Activated naive CD4-positive, alpha-beta T cell treated with anti-CD3 and anti-CD28 coated beads for 36 hours (primary cell): Measurements from ENCODE around the gene ATP6V1G1. TPM values are rescaled to one million over a fixed set of nuclear protein-coding genes. Genes with fewer than 3 reads are reported as not detected.

Source experiments
- CTCF ChIA-PET: fragments of 350-600 bp; sonication (Branson Sonifier 250); formaldehyde crosslinking; loops from one replicate; lab custom pipeline; 2021; ENCODE audit warnings: antibody characterized with exemption; lab: Charles Lee
- DNase-seq: peaks from one replicate; pipeline ENCODE4 v3.0.0-alpha.2; 2020
- H3K27ac Mint-ChIP-seq: one replicate; pipeline ENCODE4 v1.8.0; 2021; ENCODE audit warnings: mild to moderate bottlenecking, mixed read lengths
- H3K27me3 Mint-ChIP-seq: one replicate; pipeline ENCODE4 v1.8.0; 2021; ENCODE audit warnings: low read depth, mixed read lengths
- H3K36me3 Mint-ChIP-seq: one replicate; pipeline ENCODE4 v1.8.0; 2021; ENCODE audit warnings: low read depth, mixed read lengths
- H3K4me1 Mint-ChIP-seq: one replicate; pipeline ENCODE4 v1.8.0; 2021; ENCODE audit warnings: low read depth, mixed read lengths
- H3K4me3 Mint-ChIP-seq: one replicate; pipeline ENCODE4 v1.8.0; 2021; ENCODE audit warnings: mild to moderate bottlenecking, moderate library complexity, mixed read lengths
- H3K9me3 Mint-ChIP-seq: one replicate; pipeline ENCODE4 v1.8.0; 2021; ENCODE audit warnings: mixed read lengths
- intact Hi-C: fragments of 100-400 bp; cut with micrococcal nuclease; formaldehyde crosslinking; loops from one replicate; pipeline ENCODE4 v1.15.1; 2023
- total RNA-seq, 2 experiments: library from RNA; stranded (reverse); gene quantifications; one replicate each; pipeline ENCODE4 v1.2.3, GENCODE V29; 2021

ATP6V1G1 gene
- total RNA-seq, 2 experiments from 2014 or later = 26.7 to 28.8 TPM

- H3K9me3 Mint-ChIP-seq = no peaks in the 10 kb centered on the region
- peaks cover 60% of the 10 kb centered on the region for H3K4me1 Mint-ChIP-seq
- intact Hi-C loops = no loop called here
- H3K27me3 Mint-ChIP-seq = no peaks in the 10 kb centered on the region
- H3K27ac Mint-ChIP-seq = peak overlapping the region; percentile 89
- H3K36me3 Mint-ChIP-seq = peaks cover 41% of the 10 kb centered on the region
- no peak overlapping the region for H3K4me3 Mint-ChIP-seq
- peak; percentile 23 for DNase-seq
- CTCF ChIA-PET = interaction anchor here (0.8 to 2.0 kb wide), 7 partner anchors 11 to 229 kb away, joined by 3 to 10 read pairs (median 4); partner anchors contain the start of gene AKNA
These were observed 29.3 kb downstream of the ATP6V1G1 start for GRCh38 chr9:114616684-114617520.

DNA sequence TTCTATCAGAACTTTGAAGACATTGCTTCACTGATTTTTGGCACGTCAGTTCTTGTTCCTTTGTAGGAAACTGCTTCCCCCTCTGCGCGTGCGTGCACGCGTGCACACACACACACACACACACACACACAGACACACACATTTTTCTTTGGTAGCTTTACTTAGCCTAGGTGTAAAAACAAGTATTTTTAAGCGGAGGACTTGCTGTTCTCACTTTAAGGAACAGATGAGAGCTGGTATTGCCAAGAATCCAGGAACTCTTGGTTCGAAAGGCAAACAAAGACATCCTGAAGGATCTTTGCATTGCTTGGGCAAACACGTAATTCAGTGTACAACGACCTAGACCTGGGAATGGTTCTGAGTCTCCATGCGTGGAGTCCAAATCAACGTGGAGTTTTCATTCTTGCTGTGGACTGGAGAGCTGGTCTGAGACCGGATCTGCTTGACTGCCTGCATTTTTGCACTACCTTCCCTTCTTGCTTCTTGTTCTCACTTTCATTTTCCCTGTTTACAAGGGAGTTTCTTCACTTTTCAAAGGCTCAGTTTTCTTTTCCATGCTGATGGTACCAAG, 31.7 kb downstream of the ATP6V1G1 start:
- Mint-ChIP-seq H3K4me1 (peaks cover 39% of the 10 kb centered on the region), H3K27me3 (no peaks in the 10 kb centered on the region), H3K9me3 (no peaks in the 10 kb centered on the region), H3K4me3 (peak overlapping the region; percentile 70), H3K27ac (peak overlapping the region; percentile 90), H3K36me3 (peaks cover 44% of the 10 kb centered on the region)
- DNase-seq = no peak
- intact Hi-C loops = no loop called here
- CTCF ChIA-PET = interaction anchor here (1.2 to 3.6 kb wide), 3 partner anchors 26 to 115 kb away, joined by 7 to 12 read pairs (median 9); no protein-coding TSS in a partner anchor

- H3K36me3 Mint-ChIP-seq = peaks cover 40% of the 10 kb centered on the region
- intact Hi-C loops = no loop called here
- peaks cover 24% of the 10 kb centered on the region for H3K4me1 Mint-ChIP-seq
These were observed 34.0 kb downstream of the ATP6V1G1 start for GRCh38 chr9:114621561-114621960.

DNA sequence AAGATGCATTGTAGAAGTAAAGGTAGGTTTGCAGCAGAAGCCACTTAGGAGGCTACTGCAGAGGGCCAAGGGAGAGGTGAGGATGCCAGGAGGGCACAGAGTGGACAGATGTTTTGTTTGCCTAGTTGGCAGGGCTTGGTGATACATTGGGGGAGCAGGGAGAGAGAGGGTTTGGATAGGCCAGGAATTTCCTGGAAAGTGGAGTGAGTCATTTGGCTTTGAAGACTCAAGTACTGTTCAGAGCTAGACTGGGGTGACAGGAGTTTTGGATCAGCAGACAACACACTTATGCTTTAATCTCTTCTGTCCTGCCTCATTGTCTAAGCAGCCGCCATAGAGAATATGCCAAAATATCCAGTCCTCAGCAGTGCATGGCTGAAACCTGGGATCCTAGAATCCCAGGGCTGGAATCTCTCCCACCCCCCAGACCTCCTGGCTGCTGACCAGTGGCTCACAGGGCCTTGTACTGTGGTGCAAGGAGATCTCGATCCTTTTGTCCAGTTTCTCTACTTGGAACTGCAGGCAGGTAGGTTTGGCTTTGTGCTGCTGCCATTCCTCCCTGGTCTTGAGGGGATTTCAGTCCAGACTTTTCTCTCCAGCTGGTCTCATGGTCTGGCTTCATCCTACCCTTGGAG, 34.5 kb downstream of the ATP6V1G1 start:
- CTCF ChIA-PET = interaction anchor here (1.1 kb wide), 1 partner anchor 217 kb away, joined by 4 read pairs; no protein-coding TSS in a partner anchor

More at GRCh38 chr9:114621561-114621960, 34.0 kb downstream of the ATP6V1G1 start:
- Mint-ChIP-seq H3K27me3 (no peaks in the 10 kb centered on the region), H3K9me3 (no peaks in the 10 kb centered on the region), H3K27ac (no peak overlapping the region), H3K4me3 (no peak overlapping the region)
- DNase-seq = no peak
- CTCF ChIA-PET = interaction anchor here (0.5 to 3.6 kb wide), 5 partner anchors 29 to 216 kb away, joined by 3 to 12 read pairs (median 5); no protein-coding TSS in a partner anchor

DNA sequence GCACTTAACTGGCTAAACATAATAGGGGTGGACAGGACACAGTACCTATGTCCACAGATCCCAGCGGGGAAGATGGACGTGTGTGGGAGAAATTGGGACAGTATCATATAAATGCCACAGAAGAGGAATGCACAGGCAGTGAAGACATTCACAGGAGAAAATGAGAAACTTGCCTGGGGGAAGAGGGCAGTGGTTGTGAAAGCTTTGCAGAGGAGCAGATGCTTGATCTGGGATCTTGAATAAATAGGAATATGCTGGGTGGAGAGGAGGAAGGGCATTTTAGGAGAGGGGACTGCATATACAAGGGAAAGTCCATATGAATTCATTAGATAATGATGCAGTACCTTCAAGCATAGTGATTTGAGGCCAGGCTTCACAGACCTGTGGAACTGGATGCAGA, 37.1 kb downstream of the ATP6V1G1 start:
- no peaks in the 10 kb centered on the region for H3K27me3 Mint-ChIP-seq
- H3K4me3 Mint-ChIP-seq = no peak overlapping the region
- H3K4me1 Mint-ChIP-seq = peaks cover 6% of the 10 kb centered on the region
- no peak for DNase-seq
- no peak overlapping the region for H3K27ac Mint-ChIP-seq
- CTCF ChIA-PET = no interaction called here
- intact Hi-C loops = no loop called here
- H3K9me3 Mint-ChIP-seq = no peaks in the 10 kb centered on the region
- peaks cover 27% of the 10 kb centered on the region for H3K36me3 Mint-ChIP-seq

More for the DNA sequence above, 34.5 kb downstream of the ATP6V1G1 start:
- Mint-ChIP-seq H3K4me3 (no peak overlapping the region), H3K9me3 (no peaks in the 10 kb centered on the region), H3K27ac (no peak overlapping the region), H3K36me3 (peaks cover 39% of the 10 kb centered on the region), H3K27me3 (no peaks in the 10 kb centered on the region), H3K4me1 (peaks cover 19% of the 10 kb centered on the region)
- DNase-seq = no peak
- intact Hi-C loops = no loop called here

GRCh38 chr9:114626415-114627020, 38.9 kb downstream of the ATP6V1G1 start:
- no peaks in the 10 kb centered on the region for H3K27me3 Mint-ChIP-seq
- no peaks in the 10 kb centered on the region for H3K9me3 Mint-ChIP-seq
- H3K4me1 Mint-ChIP-seq = peaks cover 4% of the 10 kb centered on the region
- peaks cover 23% of the 10 kb centered on the region for H3K36me3 Mint-ChIP-seq
- no peak overlapping the region for H3K4me3 Mint-ChIP-seq
- CTCF ChIA-PET = interaction anchor here (1.3 kb wide), 1 partner anchor 34 kb away, joined by 4 read pairs; no protein-coding TSS in a partner anchor
- DNase-seq = no peak
- intact Hi-C loops = no loop called here
- H3K27ac Mint-ChIP-seq = no peak overlapping the region

- intact Hi-C loops = no loop called here
- Mint-ChIP-seq H3K4me1 (no peaks in the 10 kb centered on the region), H3K4me3 (no peak overlapping the region), H3K36me3 (peaks cover 14% of the 10 kb centered on the region), H3K9me3 (no peaks in the 10 kb centered on the region), H3K27me3 (no peaks in the 10 kb centered on the region), H3K27ac (no peak overlapping the region)
- CTCF ChIA-PET = interaction anchor here (1.3 to 3.0 kb wide), 3 partner anchors 11 to 35 kb away, joined by 3 to 14 read pairs (median 4); no protein-coding TSS in a partner anchor
- DNase-seq = no peak
These were observed 40.0 kb downstream of the ATP6V1G1 start for GRCh38 chr9:114627553-114627952.

DNA sequence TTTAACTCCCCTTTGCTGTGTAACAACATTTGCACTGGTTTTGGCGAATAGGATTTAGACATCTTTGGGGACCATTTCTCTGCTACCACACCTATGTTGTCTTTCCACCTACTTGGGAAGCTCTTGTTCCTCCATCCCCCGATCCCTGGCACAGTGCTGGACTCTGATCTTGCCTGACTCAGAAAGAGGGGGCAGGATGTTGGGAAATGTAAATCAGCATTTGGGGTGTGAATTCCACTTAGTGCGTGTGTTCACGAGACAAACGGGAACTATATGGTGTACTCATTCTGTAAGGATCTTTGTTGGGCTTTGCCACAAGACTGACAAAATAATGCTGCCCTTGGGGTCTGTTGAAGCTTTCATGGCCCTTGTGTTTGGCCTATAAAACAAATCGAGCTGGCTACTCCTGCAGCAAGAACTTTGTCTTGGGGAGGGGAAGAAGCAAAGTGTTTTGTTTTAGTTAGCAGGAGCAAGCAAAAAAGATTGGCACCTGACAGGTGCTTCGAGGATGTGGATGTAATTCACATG, 42.1 kb downstream of the ATP6V1G1 start:
- Mint-ChIP-seq H3K36me3 (peaks cover 16% of the 10 kb centered on the region), H3K27me3 (no peaks in the 10 kb centered on the region), H3K9me3 (no peaks in the 10 kb centered on the region), H3K4me3 (no peak overlapping the region), H3K4me1 (no peaks in the 10 kb centered on the region), H3K27ac (no peak overlapping the region)
- intact Hi-C loops = no loop called here
- DNase-seq = no peak
- CTCF ChIA-PET = interaction anchor here (3.0 kb wide), 1 partner anchor 23 kb away, joined by 14 read pairs; no protein-coding TSS in a partner anchor

DNA sequence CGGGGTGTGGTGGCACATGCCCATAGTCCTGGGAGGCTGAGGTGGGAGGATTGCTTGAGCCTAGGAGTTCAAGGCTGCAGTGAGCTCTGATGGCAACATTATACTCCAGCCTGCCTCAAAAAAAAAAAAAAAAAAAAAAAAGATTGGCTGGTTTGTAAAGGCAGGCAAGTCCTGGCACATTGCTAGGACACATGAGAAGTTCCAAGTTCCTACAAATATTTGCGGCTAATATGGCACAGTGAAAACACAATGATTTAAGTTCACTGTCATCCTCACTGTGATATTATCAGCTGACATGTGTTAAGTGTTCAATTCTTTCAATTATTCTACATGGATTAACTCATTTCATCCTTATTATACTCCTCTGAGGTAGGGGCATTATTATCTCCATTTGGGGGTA, 43.6 kb downstream of the ATP6V1G1 start:
- DNase-seq = no peak
- no peaks in the 10 kb centered on the region for H3K9me3 Mint-ChIP-seq
- CTCF ChIA-PET = interaction anchor here (1.1 kb wide), 1 partner anchor 29 kb away, joined by 3 read pairs; no protein-coding TSS in a partner anchor
- no peaks in the 10 kb centered on the region for H3K27me3 Mint-ChIP-seq
- no peak overlapping the region for H3K27ac Mint-ChIP-seq
- intact Hi-C loops = no loop called here
- H3K36me3 Mint-ChIP-seq = peaks cover 20% of the 10 kb centered on the region
- H3K4me3 Mint-ChIP-seq = no peak overlapping the region
- H3K4me1 Mint-ChIP-seq = no peaks in the 10 kb centered on the region

- H3K4me1 Mint-ChIP-seq = no peaks in the 10 kb centered on the region
- no peaks in the 10 kb centered on the region for H3K9me3 Mint-ChIP-seq
- no peak for DNase-seq
- H3K4me3 Mint-ChIP-seq = no peak overlapping the region
- H3K27me3 Mint-ChIP-seq = no peaks in the 10 kb centered on the region
- peak overlapping the region; percentile 48 for H3K27ac Mint-ChIP-seq
- CTCF ChIA-PET = interaction anchor here (1.4 kb wide), 1 partner anchor 20 kb away, joined by 3 read pairs; no protein-coding TSS in a partner anchor
- intact Hi-C loops = no loop called here
- peaks cover 28% of the 10 kb centered on the region for H3K36me3 Mint-ChIP-seq
These were observed 46.0 kb downstream of the ATP6V1G1 start for GRCh38 chr9:114633438-114634089.

- Mint-ChIP-seq H3K4me1 (no peaks in the 10 kb centered on the region), H3K36me3 (peaks cover 32% of the 10 kb centered on the region), H3K27ac (no peak overlapping the region), H3K4me3 (no peak overlapping the region), H3K27me3 (no peaks in the 10 kb centered on the region), H3K9me3 (no peaks in the 10 kb centered on the region)
- intact Hi-C loops = no loop called here
- CTCF ChIA-PET = interaction anchor here (1.0 to 1.4 kb wide), 2 partner anchors 19 to 147 kb away, joined by 3 read pairs; no protein-coding TSS in a partner anchor
- no peak for DNase-seq
These were observed 46.8 kb downstream of the ATP6V1G1 start for GRCh38 chr9:114634387-114634786.
